OCI-LY3 (cell line): ENCODE results near the gene ZFP91.

Source experiments
- H2AFZ ChIP-seq: fragments of 200-600, 300-600 bp; shearing (Covaris generic); 2 replicates; pipeline ENCODE4 v1.6.0; 2014; ENCODE audit warnings: antibody characterized with exemption, low read depth, low read length
- H3K27ac ChIP-seq: fragments of 200-600, 300-600 bp; sonication (generic); 2 replicates; pipeline ENCODE4 v1.5.1; 2014; ENCODE audit warnings: mild to moderate bottlenecking, low read length, moderate library complexity, mixed read lengths
- H3K27me3 ChIP-seq: fragments of 200-600, 300-600 bp; sonication (generic); 2 replicates; pipeline ENCODE4 v1.6.1; 2014; ENCODE audit warnings: low read depth, low read length, mixed read lengths
- H3K36me3 ChIP-seq: fragments of 200-600, 300-600 bp; sonication (generic); replicated peaks from 2 replicates; pipeline ENCODE3; 2014; ENCODE audit warnings: low read depth, low read length, mixed read lengths
- H3K4me1 ChIP-seq: fragments of 300-600, 200-600 bp; sonication (generic); 2 replicates; pipeline ENCODE4 v1.6.1; 2014; ENCODE audit warnings: low read length, mixed read lengths
- H3K4me2 ChIP-seq: fragments of 200-600, 300-600 bp; sonication (generic); 2 replicates; pipeline ENCODE4 v1.6.1; 2014; ENCODE audit warnings: low read length, mixed read lengths
- H3K4me3 ChIP-seq: fragments of 300-600, 200-600 bp; sonication (generic); 2 replicates; pipeline ENCODE4 v1.5.1; 2014; ENCODE audit warnings: antibody characterized with exemption, mild to moderate bottlenecking, low read length, moderate library complexity
- H3K79me2 ChIP-seq: fragments of 300-600, 200-600 bp; shearing (Covaris generic); 2 replicates; pipeline ENCODE4 v1.6.1; 2014; ENCODE audit warnings: mild to moderate bottlenecking, low read length, mixed read lengths
- H3K9ac ChIP-seq: fragments of 300-600, 200-600 bp; shearing (Covaris generic); 2 replicates; pipeline ENCODE4 v1.6.0; 2014; ENCODE audit warnings: mild to moderate bottlenecking, low read length, moderate library complexity
- H3K9me3 ChIP-seq: fragments of 200-600, 300-600 bp; shearing (Covaris generic); 2 replicates; pipeline ENCODE4 v1.6.1; 2014; ENCODE audit warnings: low read length, mixed read lengths; ENCODE audit not compliant: insufficient read depth
- H4K20me1 ChIP-seq: fragments of 200-600, 300-600 bp; sonication (generic); 2 replicates; pipeline ENCODE4 v1.6.1; 2016; ENCODE audit warnings: low read length, mixed read lengths; ENCODE audit not compliant: insufficient read depth
- CTCF ChIP-seq: fragments of 200-600, 300-600 bp; sonication (generic); IDR thresholded peaks from 2 replicates; pipeline ENCODE4 v1.5.1; 2014; ENCODE audit warnings: antibody characterized with exemption, low read length, low read depth
- EZH2phosphoT487 ChIP-seq: fragments of 200-600 bp; shearing (Covaris generic); IDR thresholded peaks from 2 replicates; pipeline ENCODE4 v1.6.1; 2018; ENCODE audit warnings: antibody characterized with exemption, mixed run types, low read depth

ZFP91 gene

GRCh38 chr11:58586998-58587397 lies 8.1 kb downstream of the ZFP91 start:
- Histone ChIP-seq H3K27me3 (no peaks in the 10 kb centered on the region), H3K9ac (no peak overlapping the region), H3K79me2 (peaks cover 95% of the 10 kb centered on the region), H3K4me3 (no peak overlapping the region), H3K9me3 (no peaks in the 10 kb centered on the region), H4K20me1 (peaks cover 74% of the 10 kb centered on the region), H3K4me2 (no peak overlapping the region; the same call in 1 of the 2 replicates), H3K27ac (no peak overlapping the region), H2AFZ (no peak overlapping the region), H3K36me3 (peaks cover 17% of the 10 kb centered on the region), H3K4me1 (peaks cover 33% of the 10 kb centered on the region)
- TF ChIP-seq EZH2phosphoT487 (no peak), CTCF (no peak)

- H3K36me3 ChIP-seq: peaks cover 12% of the 10 kb centered on the region
- H3K4me1 ChIP-seq: peaks cover 16% of the 10 kb centered on the region
- H3K27me3 ChIP-seq: no peaks in the 10 kb centered on the region
- H3K4me3 ChIP-seq: no peak overlapping the region
- H3K4me2 ChIP-seq: no peak overlapping the region
- no peak overlapping the region for H2AFZ ChIP-seq
- TF ChIP-seq EZH2phosphoT487 (no peak), CTCF (no peak)
- peaks cover 68% of the 10 kb centered on the region for H4K20me1 ChIP-seq
- no peak overlapping the region for H3K9ac ChIP-seq
- H3K79me2 ChIP-seq: peaks cover 90% of the 10 kb centered on the region
- no peaks in the 10 kb centered on the region for H3K9me3 ChIP-seq
- H3K27ac ChIP-seq: no peak overlapping the region
Observed at GRCh38 chr11:58591659-58592058, 12.8 kb downstream of the ZFP91 start.

- TF ChIP-seq EZH2phosphoT487 (no peak), CTCF (no peak)
- H3K9ac ChIP-seq: no peak overlapping the region
Observed at GRCh38 chr11:58592760-58593472, 14.1 kb downstream of the ZFP91 start.

GRCh38 chr11:58594826-58595225 lies 16.0 kb downstream of the ZFP91 start:
- peaks cover 18% of the 10 kb centered on the region for H3K36me3 ChIP-seq
- no peak overlapping the region for H3K27ac ChIP-seq
- H3K4me3 ChIP-seq: no peak overlapping the region
- no peaks in the 10 kb centered on the region for H3K27me3 ChIP-seq
- TF ChIP-seq EZH2phosphoT487 (no peak), CTCF (no peak)
- H3K79me2 ChIP-seq: peaks cover 90% of the 10 kb centered on the region
- peaks cover 82% of the 10 kb centered on the region for H4K20me1 ChIP-seq
- no peak overlapping the region for H3K4me2 ChIP-seq
- H3K4me1 ChIP-seq: peaks cover 9% of the 10 kb centered on the region
- H2AFZ ChIP-seq: no peak overlapping the region
- no peaks in the 10 kb centered on the region for H3K9me3 ChIP-seq
- no peak overlapping the region for H3K9ac ChIP-seq

More at GRCh38 chr11:58592760-58593472, 14.1 kb downstream of the ZFP91 start:
- Histone ChIP-seq H3K36me3 (peaks cover 12% of the 10 kb centered on the region), H3K27ac (no peak overlapping the region), H3K4me1 (peaks cover 8% of the 10 kb centered on the region; the same call in 1 of the 2 replicates), H3K79me2 (peaks cover 90% of the 10 kb centered on the region), H3K4me3 (no peak overlapping the region), H2AFZ (no peak overlapping the region), H3K27me3 (no peaks in the 10 kb centered on the region), H4K20me1 (peaks cover 67% of the 10 kb centered on the region), H3K9me3 (no peaks in the 10 kb centered on the region), H3K4me2 (no peak overlapping the region)
